Measurements from ENCODE around the gene PRKCA.

DNA sequence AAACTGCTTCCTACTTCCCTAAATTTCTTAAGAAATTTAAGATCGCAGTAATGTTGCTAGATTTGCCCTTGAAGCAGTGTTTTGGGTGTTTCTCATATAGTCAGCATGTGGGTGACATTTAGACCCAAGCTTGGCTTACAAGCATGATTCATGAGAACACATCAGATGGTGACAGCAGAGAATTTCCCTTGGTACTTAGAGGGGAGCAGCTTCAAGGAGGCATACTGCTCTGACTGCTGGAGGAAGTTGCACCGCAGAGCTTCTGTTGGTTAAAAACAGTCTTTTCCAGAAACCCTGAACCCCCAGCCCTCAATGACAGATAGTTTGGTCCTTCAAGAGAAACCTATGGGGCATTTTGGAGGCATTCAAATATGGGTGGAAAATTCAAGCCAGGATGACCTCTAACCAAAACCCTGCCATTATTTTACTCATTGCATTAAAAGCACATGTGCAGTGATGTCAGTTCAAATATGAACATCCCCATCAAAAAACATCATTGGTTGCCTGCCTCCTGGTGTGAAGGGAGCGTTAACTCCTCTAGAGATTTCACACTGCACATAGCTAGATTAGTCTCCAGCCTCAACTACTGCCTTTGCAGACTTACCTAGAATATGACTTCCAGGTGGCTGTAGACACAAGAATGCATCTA is 331.0 kb downstream of the PRKCA start:
- no peak for TF ChIP-seq TAF1 (IDR thresholded peaks at IDR 0.05; ENCODE audit: borderline replicate concordance, insufficient read depth, low read length)
- TF ChIP-seq POLR2AphosphoS5 (IDR thresholded peaks at IDR 0.05; ENCODE audit: low read depth, low read length): no peak
